SKM-1 treated with dmso at 0.1 percent for 144 hours (cell line): ENCODE measurements around the gene FOXP1.

Experiments used
- DNase-seq: peaks from one replicate; lab custom pipeline; 2025; ENCODE audit not compliant: unreplicated experiment; lab: John Stamatoyannopoulos, UW

FOXP1 gene

GRCh38 chr3:71433631-71434030 lies 149.9 kb downstream of the FOXP1 start:
- DNase-seq, result no peak

- DNase-seq, result no peak
These were observed 151.2 kb downstream of the FOXP1 start for GRCh38 chr3:71432044-71432975.

GRCh38 chr3:71430941-71431552 lies 152.5 kb downstream of the FOXP1 start:
- no peak for DNase-seq

- DNase-seq, result no peak
These were observed 153.9 kb downstream of the FOXP1 start for GRCh38 chr3:71429597-71429988.

GRCh38 chr3:71428841-71429596 lies 154.5 kb downstream of the FOXP1 start:
- no peak for DNase-seq

GRCh38 chr3:71425491-71426071 lies 157.9 kb downstream of the FOXP1 start:
- no peak for DNase-seq

GRCh38 chr3:71423151-71423906 lies 160.2 kb downstream of the FOXP1 start:
- DNase-seq, result no peak

GRCh38 chr3:71421820-71422566 lies 161.5 kb downstream of the FOXP1 start:
- DNase-seq, result no peak

GRCh38 chr3:71421475-71421819 lies 162.1 kb downstream of the FOXP1 start:
- DNase-seq, result no peak

GRCh38 chr3:71419369-71419768 lies 164.2 kb downstream of the FOXP1 start:
- no peak for DNase-seq

GRCh38 chr3:71417791-71418190 lies 165.7 kb downstream of the FOXP1 start:
- no peak for DNase-seq

GRCh38 chr3:71416876-71417275 lies 166.7 kb downstream of the FOXP1 start:
- no peak for DNase-seq

- no peak for DNase-seq
These were observed 167.8 kb downstream of the FOXP1 start for GRCh38 chr3:71415681-71416122.

GRCh38 chr3:71414189-71414927 lies 169.2 kb downstream of the FOXP1 start:
- no peak for DNase-seq

- no peak for DNase-seq
These were observed 170.0 kb downstream of the FOXP1 start for GRCh38 chr3:71413572-71413971.

- no peak for DNase-seq
These were observed 174.2 kb downstream of the FOXP1 start for GRCh38 chr3:71409352-71409751.

GRCh38 chr3:71408903-71409302 lies 174.6 kb downstream of the FOXP1 start:
- no peak for DNase-seq

- no peak for DNase-seq
These were observed 175.7 kb downstream of the FOXP1 start for GRCh38 chr3:71407823-71408222.
